ENCODE data around the gene PLCG2. TPM values are rescaled to one million over a fixed set of nuclear protein-coding genes. Genes with fewer than 3 reads are reported as not detected.
A peak's percentile ranks its signal among the peaks of the same experiment; 100 is the strongest.
"Not testable (repeated sequence)": the region's sequence is repeated elsewhere in the genome, so short reads cannot be mapped to it uniquely, and the experiment has no call there.

The PLCG2 gene
- total RNA-seq, 1 experiment from 2014 or later: 6.0 TPM

DNA sequence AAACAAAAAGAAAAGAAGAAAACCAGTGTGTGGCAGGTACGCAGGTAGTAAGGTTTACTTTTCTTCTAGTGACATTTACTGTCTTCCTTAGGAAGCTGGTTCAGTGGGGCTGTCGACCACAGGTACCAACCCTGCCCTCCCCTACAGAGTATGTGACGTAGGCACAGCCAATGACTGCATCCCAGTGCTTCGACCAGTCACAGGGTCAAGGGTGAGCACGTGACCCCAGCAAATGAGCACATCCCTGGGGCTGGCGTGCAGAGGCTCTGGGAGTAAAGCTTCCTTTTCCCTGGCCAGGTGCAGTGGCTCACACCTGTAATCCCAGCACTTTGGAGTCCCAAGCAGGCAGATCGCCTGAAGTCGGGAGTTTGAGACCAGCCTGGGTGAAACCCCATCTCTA lies 38.9 kb upstream of the PLCG2 start:
- H2BK12ac ChIP-seq (ENCODE audit: insufficient read length, low read depth, low read length): no peak overlapping the region
- Mint-ChIP-seq H3K4me3 (no peak overlapping the region), H3K36me3 (ENCODE audit: insufficient read depth in 1 of 3, low read depth in 3 of 3) (no peaks in the 10 kb centered on the region), H3K27me3 (ENCODE audit: low read depth) (peaks cover 27% of the 10 kb centered on the region), H3K4me1 (peaks cover 7 to 19% of the 10 kb centered on the region in 2 experiments), H3K27ac (no peak overlapping the region), H3K9me3 (no peaks in the 10 kb centered on the region)
- no peak overlapping the region for H3K18ac ChIP-seq (ENCODE audit: insufficient read length, low read depth, low read length)
- no peak overlapping the region for H4K8ac ChIP-seq (replicated peaks; ENCODE audit: insufficient read length, low read depth, low read length)
- no peak overlapping the region for H2BK15ac ChIP-seq (ENCODE audit: low read depth, low read length)
- H4K20me1 ChIP-seq (ENCODE audit: control insufficient read depth, insufficient read depth, insufficient read length): no peaks in the 10 kb centered on the region
- no peak overlapping the region for H3T11ph ChIP-seq (ENCODE audit: low read length)
- no peak overlapping the region for H2AFZ ChIP-seq (ENCODE audit: low read length)
- no peaks in the 10 kb centered on the region for H3K9me3 ChIP-seq (ENCODE audit: control insufficient read depth, low read depth, low read length)
- H3K9ac ChIP-seq (ENCODE audit: extremely low read depth, insufficient read length, low read length): no peak overlapping the region
- no peak overlapping the region for H2AK5ac ChIP-seq (ENCODE audit: insufficient read length, low read length)
- H3K79me2 ChIP-seq (ENCODE audit: insufficient read depth, low read length): no peaks in the 10 kb centered on the region
- H3K27ac ChIP-seq (ENCODE audit: insufficient read length, low read depth, low read length): no peak overlapping the region
- no peaks in the 10 kb centered on the region for H3K79me1 ChIP-seq (ENCODE audit: insufficient read depth, low read depth, low read length, poor library complexity, severe bottlenecking)
- H2BK5ac ChIP-seq (ENCODE audit: insufficient read length, low read length): no peak overlapping the region
- H3K23me2 ChIP-seq (ENCODE audit: insufficient read length, low read depth, low read length, poor library complexity, severe bottlenecking): no peaks in the 10 kb centered on the region
- H3K4me2 ChIP-seq (ENCODE audit: insufficient read depth, insufficient read length, low read length): no peak overlapping the region
- no peak overlapping the region for H3K14ac ChIP-seq (ENCODE audit: insufficient read depth, low read length)
- no peak overlapping the region for H4K5ac ChIP-seq (ENCODE audit: insufficient read length, low read depth, low read length)
- no peak overlapping the region for H3K23ac ChIP-seq (ENCODE audit: insufficient read length, low read depth, low read length)
- no peak overlapping the region for H4K91ac ChIP-seq (ENCODE audit: insufficient read length, low read depth, low read length)
- TF ChIP-seq, protein P1, sequence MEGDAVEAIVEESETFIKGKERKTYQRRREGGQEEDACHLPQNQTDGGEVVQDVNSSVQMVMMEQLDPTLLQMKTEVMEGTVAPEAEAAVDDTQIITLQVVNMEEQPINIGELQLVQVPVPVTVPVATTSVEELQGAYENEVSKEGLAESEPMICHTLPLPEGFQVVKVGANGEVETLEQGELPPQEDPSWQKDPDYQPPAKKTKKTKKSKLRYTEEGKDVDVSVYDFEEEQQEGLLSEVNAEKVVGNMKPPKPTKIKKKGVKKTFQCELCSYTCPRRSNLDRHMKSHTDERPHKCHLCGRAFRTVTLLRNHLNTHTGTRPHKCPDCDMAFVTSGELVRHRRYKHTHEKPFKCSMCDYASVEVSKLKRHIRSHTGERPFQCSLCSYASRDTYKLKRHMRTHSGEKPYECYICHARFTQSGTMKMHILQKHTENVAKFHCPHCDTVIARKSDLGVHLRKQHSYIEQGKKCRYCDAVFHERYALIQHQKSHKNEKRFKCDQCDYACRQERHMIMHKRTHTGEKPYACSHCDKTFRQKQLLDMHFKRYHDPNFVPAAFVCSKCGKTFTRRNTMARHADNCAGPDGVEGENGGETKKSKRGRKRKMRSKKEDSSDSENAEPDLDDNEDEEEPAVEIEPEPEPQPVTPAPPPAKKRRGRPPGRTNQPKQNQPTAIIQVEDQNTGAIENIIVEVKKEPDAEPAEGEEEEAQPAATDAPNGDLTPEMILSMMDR (conservative IDR thresholded peaks at IDR 0.05): no peak
- no peak overlapping the region for H3K56ac ChIP-seq (ENCODE audit: insufficient read length, low read depth, low read length)
- no peak overlapping the region for H2BK20ac ChIP-seq (ENCODE audit: low read depth, low read length, poor library complexity, severe bottlenecking)
- H3K27me3 ChIP-seq (ENCODE audit: insufficient read depth, low read length): no peaks in the 10 kb centered on the region
- DNase-seq: peak; percentile 88
- no peak overlapping the region for H3K4ac ChIP-seq (ENCODE audit: low read depth, low read length)
- no peak overlapping the region for H2BK120ac ChIP-seq (ENCODE audit: low read depth, low read length, poor library complexity, severe bottlenecking)
- WGBS (ENCODE audit: extremely low coverage, insufficient read length, low lambda C conversion rate): no CpG with 5 or more reads among the region's 8 CpGs
- no peaks in the 10 kb centered on the region; the same call in 1 of the 2 replicates for H3K4me1 ChIP-seq (ENCODE audit: insufficient read depth, low read length)

DNA sequence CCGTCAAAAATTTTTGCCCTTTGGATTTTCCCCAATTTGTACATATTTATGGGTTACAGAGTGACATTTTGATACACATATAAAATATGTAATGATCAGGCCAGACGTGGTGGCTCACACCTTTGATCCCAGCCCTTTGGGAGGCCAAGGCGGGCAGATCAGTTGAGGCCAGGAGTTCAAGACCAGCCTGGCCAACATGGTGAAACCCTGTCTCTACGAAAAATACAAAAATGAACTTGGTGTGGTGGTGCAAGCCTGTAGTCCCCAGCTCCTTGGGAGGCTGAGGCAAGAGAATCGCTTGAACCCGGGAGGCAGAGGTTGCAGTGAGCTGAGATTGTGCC lies 37.7 kb upstream of the PLCG2 start:
- not testable (repeated sequence) for H3K79me2 ChIP-seq (ENCODE audit: insufficient read depth, low read length)

More for the DNA sequence above, 37.7 kb upstream of the PLCG2 start:
- not testable (repeated sequence) for H3K4me1 ChIP-seq (ENCODE audit: insufficient read depth, low read length); H4K8ac ChIP-seq (replicated peaks; ENCODE audit: insufficient read length, low read depth, low read length); H4K91ac ChIP-seq (ENCODE audit: insufficient read length, low read depth, low read length); H3K4ac ChIP-seq (ENCODE audit: low read depth, low read length); H2BK5ac ChIP-seq (ENCODE audit: insufficient read length, low read length); H3T11ph ChIP-seq (ENCODE audit: low read length); H3K18ac ChIP-seq (ENCODE audit: insufficient read length, low read depth, low read length); H4K5ac ChIP-seq (ENCODE audit: insufficient read length, low read depth, low read length); H2BK120ac ChIP-seq (ENCODE audit: low read depth, low read length, poor library complexity, severe bottlenecking); H2BK15ac ChIP-seq (ENCODE audit: low read depth, low read length); DNase-seq; H3K79me1 ChIP-seq (ENCODE audit: insufficient read depth, low read depth, low read length, poor library complexity, severe bottlenecking); H3K27ac ChIP-seq (ENCODE audit: insufficient read length, low read depth, low read length); H3K27ac Mint-ChIP-seq; H3K9ac ChIP-seq (ENCODE audit: extremely low read depth, insufficient read length, low read length); H2AK5ac ChIP-seq (ENCODE audit: insufficient read length, low read length); H2BK20ac ChIP-seq (ENCODE audit: low read depth, low read length, poor library complexity, severe bottlenecking); H2BK12ac ChIP-seq (ENCODE audit: insufficient read length, low read depth, low read length); H3K14ac ChIP-seq (ENCODE audit: insufficient read depth, low read length); H3K4me3 Mint-ChIP-seq; H3K56ac ChIP-seq (ENCODE audit: insufficient read length, low read depth, low read length); H4K20me1 ChIP-seq (ENCODE audit: control insufficient read depth, insufficient read depth, insufficient read length); H3K9me3 Mint-ChIP-seq; H3K23ac ChIP-seq (ENCODE audit: insufficient read length, low read depth, low read length); H3K23me2 ChIP-seq (ENCODE audit: insufficient read length, low read depth, low read length, poor library complexity, severe bottlenecking); H3K9me3 ChIP-seq (ENCODE audit: control insufficient read depth, low read depth, low read length); H3K36me3 Mint-ChIP-seq (ENCODE audit: insufficient read depth in 1 of 3, low read depth in 3 of 3); H3K4me2 ChIP-seq (ENCODE audit: insufficient read depth, insufficient read length, low read length); H2AFZ ChIP-seq (ENCODE audit: low read length); H3K27me3 ChIP-seq (ENCODE audit: insufficient read depth, low read length)
- Mint-ChIP-seq H3K27me3 (ENCODE audit: low read depth) (peaks cover 27% of the 10 kb centered on the region), H3K4me1 (peaks cover 11 to 30% of the 10 kb centered on the region in 2 experiments)
- WGBS (ENCODE audit: extremely low coverage, insufficient read length, low lambda C conversion rate): no CpG with 5 or more reads among the region's 6 CpGs
